HFFc6 (cell line): Measurements from ENCODE around the gene DOHH. TPM values are rescaled to one million over a fixed set of nuclear protein-coding genes. Genes with fewer than 3 reads are reported as not detected.

ENCODE experiments used
- DNase-seq: peaks from one replicate; pipeline ENCODE4 v3.0.0-alpha.2; 2018
- H3K27ac Mint-ChIP-seq: 2 replicates; pipeline ENCODE4 v1.8.0; 2020; ENCODE audit warnings: mild to moderate bottlenecking, mixed read lengths
- H3K27me3 Mint-ChIP-seq: 2 replicates; pipeline ENCODE4 v1.8.0; 2021; ENCODE audit warnings: mild to moderate bottlenecking, moderate library complexity, mixed read lengths; ENCODE audit not compliant: insufficient read depth
- H3K36me3 Mint-ChIP-seq: 2 replicates; pipeline ENCODE4 v1.8.0; 2021; ENCODE audit warnings: low read depth, mixed read lengths
- H3K4me1 Mint-ChIP-seq: 2 replicates; pipeline ENCODE4 v1.8.0; 2020; ENCODE audit warnings: low read depth, mixed read lengths
- H3K4me3 Mint-ChIP-seq: 2 replicates; pipeline ENCODE4 v1.8.0; 2020; ENCODE audit warnings: mild to moderate bottlenecking, moderate library complexity, mixed read lengths
- H3K9me3 Mint-ChIP-seq: 2 replicates; pipeline ENCODE4 v1.8.0; 2020; ENCODE audit warnings: mild to moderate bottlenecking, mixed read lengths
- CTCF ChIP-seq: fragments of 200-600 bp; sonication (generic); IDR thresholded peaks from 2 replicates; pipeline ENCODE4 v1.5.0; 2021; ENCODE audit warnings: antibody characterized with exemption, mild to moderate bottlenecking
- total RNA-seq, 6 experiments: library from RNA; stranded (reverse); fragmentation: NEBNext Ultra II Directional; extraction: Animal tissue kit (Norgen Biotek cat#: 25700); gene quantifications; 2 replicates in 1 of 6; 3 replicates in 5 of 6; pipeline ENCODE4 v1.2.3, GENCODE V29; 2021

DOHH gene
- total RNA-seq, 6 experiments from 2014 or later: 14.3 to 20.4 (median 17.0) TPM

DNA sequence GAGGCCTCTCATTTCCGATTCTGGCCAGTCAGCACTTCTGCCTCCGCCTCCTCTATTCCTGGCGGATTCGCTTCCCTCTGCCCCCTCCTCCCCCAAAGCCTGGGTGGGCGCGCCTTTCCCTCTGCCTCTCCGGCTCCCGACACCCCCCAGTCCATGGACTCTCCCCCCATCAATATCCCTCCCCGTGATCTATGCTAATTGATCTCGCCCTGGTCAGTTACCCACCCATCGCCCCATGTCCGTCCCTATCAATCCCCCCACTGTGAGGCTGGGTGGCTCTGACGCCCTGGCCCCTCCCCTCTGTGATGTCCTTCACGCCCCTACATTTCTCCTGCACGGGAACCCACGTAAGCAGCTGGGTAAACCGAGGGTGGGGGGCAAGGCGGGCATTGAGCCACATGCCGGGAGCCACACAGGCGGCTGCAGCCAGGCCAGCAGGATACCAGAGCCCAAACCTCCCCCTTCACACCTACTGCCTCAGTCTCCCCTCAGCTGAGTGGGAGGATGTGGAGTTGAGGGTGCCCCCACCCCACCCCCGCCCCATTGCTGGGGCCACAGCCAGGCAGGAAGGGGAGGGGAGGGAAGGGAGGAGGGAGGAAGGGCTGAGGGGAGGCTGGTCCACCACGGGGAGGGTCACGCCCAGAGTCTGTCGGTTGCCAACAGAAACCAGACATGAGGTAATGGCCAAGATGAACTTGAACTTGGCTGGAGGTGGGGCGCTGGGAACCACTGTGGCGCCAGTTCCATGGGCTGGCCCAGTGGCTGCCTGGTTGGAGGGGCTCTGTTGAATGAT lies 41.2 kb downstream of the DOHH start:
- H3K4me3 Mint-ChIP-seq: no peak overlapping the region
- peaks cover 3% of the 10 kb centered on the region; the same call in 1 of the 2 replicates for H3K9me3 Mint-ChIP-seq
- peaks cover 22% of the 10 kb centered on the region; the same call in 1 of the 2 replicates for H3K4me1 Mint-ChIP-seq
- H3K27ac Mint-ChIP-seq: peak overlapping the region; percentile 56
- peaks cover 10% of the 10 kb centered on the region for H3K36me3 Mint-ChIP-seq
- peak; percentile 65 for DNase-seq
- TF ChIP-seq CTCF: no peak
- H3K27me3 Mint-ChIP-seq: peaks cover 11% of the 10 kb centered on the region

DNA sequence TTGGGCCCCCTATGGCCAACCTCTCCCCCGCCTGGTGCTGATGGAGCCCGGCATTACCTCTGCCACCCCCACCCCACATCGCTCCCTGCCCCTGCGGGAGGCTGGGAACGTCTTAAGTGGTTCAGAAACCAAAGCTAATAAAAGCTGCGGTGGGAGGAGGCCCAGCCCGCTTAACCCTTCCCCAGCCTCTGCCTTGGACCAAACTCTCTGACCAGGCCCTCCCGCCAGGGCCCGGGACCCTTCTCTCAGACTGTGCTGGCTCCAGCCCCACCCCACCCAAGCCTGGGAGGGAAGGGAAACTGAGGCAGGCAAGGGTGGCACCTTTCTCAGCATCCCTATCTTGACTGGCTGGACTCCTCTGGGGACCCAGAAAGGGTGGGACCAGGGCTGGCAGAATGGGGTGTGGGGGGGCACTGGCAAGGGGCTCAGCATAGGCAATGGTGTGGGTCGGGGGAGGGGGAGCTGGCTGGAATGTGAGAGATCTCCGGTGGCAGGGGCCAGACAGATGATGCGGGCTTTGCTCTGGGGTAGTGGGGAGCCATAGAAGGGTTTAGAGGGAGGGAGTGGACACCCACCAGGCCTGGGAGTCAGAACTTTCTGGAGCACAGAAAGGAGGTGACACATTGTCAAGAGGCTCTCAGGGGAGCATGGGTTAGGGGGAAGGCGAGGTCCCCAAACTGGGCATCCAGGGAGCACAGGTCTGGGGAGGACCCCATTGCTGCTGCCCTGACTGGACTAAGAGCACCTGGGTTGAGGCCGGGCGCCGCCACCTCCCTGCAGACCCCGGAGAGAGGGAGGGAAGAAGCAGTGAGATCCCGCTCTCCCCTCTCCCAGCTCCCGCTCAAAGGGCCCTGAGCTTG lies 42.0 kb downstream of the DOHH start:
- peaks cover 10% of the 10 kb centered on the region for H3K36me3 Mint-ChIP-seq
- H3K4me1 Mint-ChIP-seq: peaks cover 22% of the 10 kb centered on the region; the same call in 1 of the 2 replicates
- peaks cover 3% of the 10 kb centered on the region; the same call in 1 of the 2 replicates for H3K9me3 Mint-ChIP-seq
- no peak for DNase-seq
- peak overlapping the region; percentile 56 for H3K27ac Mint-ChIP-seq
- no peak for TF ChIP-seq CTCF
- peaks cover 11% of the 10 kb centered on the region for H3K27me3 Mint-ChIP-seq
- H3K4me3 Mint-ChIP-seq: peak overlapping the region; percentile 17; the same call in 1 of the 2 replicates

- peaks cover 22% of the 10 kb centered on the region; the same call in 1 of the 2 replicates for H3K4me1 Mint-ChIP-seq
- DNase-seq: no peak
- H3K36me3 Mint-ChIP-seq: peaks cover 7% of the 10 kb centered on the region
- peak overlapping the region; percentile 66 for H3K27ac Mint-ChIP-seq
- no peak for TF ChIP-seq CTCF
- no peak overlapping the region for H3K4me3 Mint-ChIP-seq
- peaks cover 2% of the 10 kb centered on the region; the same call in 1 of the 2 replicates for H3K9me3 Mint-ChIP-seq
- peaks cover 12% of the 10 kb centered on the region for H3K27me3 Mint-ChIP-seq
These were observed 42.8 kb downstream of the DOHH start for GRCh38 chr19:3457528-3458228.

GRCh38 chr19:3456925-3457527 lies 43.4 kb downstream of the DOHH start:
- H3K27ac Mint-ChIP-seq: peak overlapping the region; percentile 66; the same call in 1 of the 2 replicates
- H3K9me3 Mint-ChIP-seq: no peaks in the 10 kb centered on the region
- H3K36me3 Mint-ChIP-seq: peaks cover 4% of the 10 kb centered on the region; the same call in 1 of the 2 replicates
- TF ChIP-seq CTCF: no peak
- DNase-seq: no peak
- no peak overlapping the region; the same call in 1 of the 2 replicates for H3K4me3 Mint-ChIP-seq
- H3K27me3 Mint-ChIP-seq: peaks cover 11% of the 10 kb centered on the region
- H3K4me1 Mint-ChIP-seq: peaks cover 22% of the 10 kb centered on the region
